HEK293T (cell line): Measurements from ENCODE around the gene MFAP3L.

Experiments
- CTCF ChIA-PET: fragments of 350-600 bp; formaldehyde crosslinking; extraction: SDS; loops from one replicate; lab custom pipeline; 2021; ENCODE audit warnings: antibody characterized with exemption, inconsistent platforms; lab: Yijun Ruan, JAX
- POLR2A ChIA-PET: fragments of 350-600 bp; formaldehyde crosslinking; extraction: SDS; loops from one replicate; lab custom pipeline; 2020; ENCODE audit warnings: antibody characterized with exemption, inconsistent platforms; lab: Yijun Ruan, JAX
- DNase-seq: peaks from one replicate; pipeline ENCODE4 v3.0.0; 2012; ENCODE audit warnings: mixed read lengths; ENCODE audit errors: extremely low spot score
- ARNT ChIP-seq: fragments of 450-650 bp; IDR thresholded peaks from 2 replicates; pipeline ENCODE4 v1.6.1; 2017; ENCODE audit warnings: mild to moderate bottlenecking
- BHLHE40 ChIP-seq: fragments of 450-650 bp; IDR thresholded peaks from 2 replicates; pipeline ENCODE4 v1.6.1; 2016; ENCODE audit warnings: mild to moderate bottlenecking, moderate library complexity, borderline replicate concordance
- CTBP1 ChIP-seq: fragments of 450-650 bp; IDR thresholded peaks from 2 replicates; pipeline ENCODE4 v1.6.1; 2016; ENCODE audit warnings: borderline replicate concordance
- ELF4 ChIP-seq: fragments of 450-650 bp; IDR thresholded peaks from 2 replicates; pipeline ENCODE4 v1.6.1; 2017; ENCODE audit warnings: antibody characterized with exemption
- FOXA1 ChIP-seq: fragments of 450-650 bp; IDR thresholded peaks from 2 replicates; pipeline ENCODE4 v1.6.1; 2016; ENCODE audit warnings: mild to moderate bottlenecking
- FOXK2 ChIP-seq: fragments of 450-650 bp; IDR thresholded peaks from 2 replicates; pipeline ENCODE4 v1.6.1; 2016; ENCODE audit warnings: mild to moderate bottlenecking
- FOXM1 ChIP-seq: fragments of 450-650 bp; IDR thresholded peaks from 2 replicates; pipeline ENCODE4 v1.6.1; 2017; ENCODE audit warnings: mild to moderate bottlenecking, borderline replicate concordance
- HDGF ChIP-seq: fragments of 450-650 bp; IDR thresholded peaks from 2 replicates; pipeline ENCODE4 v1.6.1; 2017; ENCODE audit warnings: antibody characterized with exemption, borderline replicate concordance
- L3MBTL2 ChIP-seq: fragments of 450-650 bp; conservative IDR thresholded peaks from 2 replicates; pipeline ENCODE4 v1.6.1; 2016; ENCODE audit warnings: mild to moderate bottlenecking
- LEF1 ChIP-seq: fragments of 450-650 bp; IDR thresholded peaks from 2 replicates; pipeline ENCODE4 v1.6.1; 2017; ENCODE audit warnings: mild to moderate bottlenecking, borderline replicate concordance
- NFRKB ChIP-seq: fragments of 450-650 bp; IDR thresholded peaks from 2 replicates; pipeline ENCODE4 v1.6.1; 2016; ENCODE audit warnings: mild to moderate bottlenecking, moderate library complexity
- PKNOX1 ChIP-seq: fragments of 450-650 bp; IDR thresholded peaks from 2 replicates; pipeline ENCODE4 v1.6.1; 2016
- SP1 ChIP-seq: fragments of 450-650 bp; IDR thresholded peaks from 2 replicates; pipeline ENCODE4 v1.6.1; 2017
- SUZ12 ChIP-seq: fragments of 450-650 bp; IDR thresholded peaks from 2 replicates; pipeline ENCODE4 v1.6.1; 2016; ENCODE audit warnings: mild to moderate bottlenecking
- TARDBP ChIP-seq: fragments of 450-650 bp; IDR thresholded peaks from 2 replicates; pipeline ENCODE4 v1.6.1; 2016
- ZNF384 ChIP-seq: fragments of 450-650 bp; IDR thresholded peaks from 2 replicates; pipeline ENCODE4 v1.6.1; 2016

The MFAP3L gene

GRCh38 chr4:170003071-170004070, 22.8 kb downstream of the MFAP3L start:
- POLR2A ChIA-PET: no interaction called here
- CTCF ChIA-PET: interaction anchor here (0.5 kb wide), 1 partner anchor 1222 kb away, joined by 3 read pairs; no protein-coding TSS in a partner anchor

GRCh38 chr4:170001745-170002267, 24.4 kb downstream of the MFAP3L start:
- no peak for TF ChIP-seq SUZ12
- no peak for TF ChIP-seq TARDBP
- no peak for TF ChIP-seq BHLHE40
- no peak for DNase-seq
- CTCF ChIA-PET: no interaction called here
- POLR2A ChIA-PET: no interaction called here

More at GRCh38 chr4:170003071-170004070, 22.8 kb downstream of the MFAP3L start:
- TF ChIP-seq HDGF: no peak
- TF ChIP-seq FOXK2: no peak
- TF ChIP-seq SUZ12: no peak
- DNase-seq: no peak

GRCh38 chr4:170001011-170001744, 25.0 kb downstream of the MFAP3L start:
- POLR2A ChIA-PET: no interaction called here
- DNase-seq: no peak
- no peak for TF ChIP-seq ARNT
- no peak for TF ChIP-seq ELF4
- TF ChIP-seq LEF1: no peak
- CTCF ChIA-PET: no interaction called here

- TF ChIP-seq ZNF384: no peak
- no peak for TF ChIP-seq L3MBTL2
- no peak for TF ChIP-seq ELF4
- TF ChIP-seq SUZ12: no peak
- no peak for TF ChIP-seq SP1
- TF ChIP-seq NFRKB: no peak
- no peak for TF ChIP-seq FOXK2
- no peak for TF ChIP-seq FOXM1
- TF ChIP-seq HDGF: no peak
- TF ChIP-seq BHLHE40: no peak
- TF ChIP-seq PKNOX1: no peak
- TF ChIP-seq TARDBP: no peak
- TF ChIP-seq FOXA1: no peak
- no peak for TF ChIP-seq LEF1
- TF ChIP-seq CTBP1: no peak
- ChIA-PET CTCF (no interaction called here), POLR2A (interaction anchor here (1.0 kb wide), 1 partner anchor 18 kb away, joined by 3 read pairs; no protein-coding TSS in a partner anchor)
- DNase-seq: no peak
These were observed 26.3 kb downstream of the MFAP3L start for GRCh38 chr4:169999923-170000322.

- TF ChIP-seq ELF4 (no peak), LEF1 (no peak), ZNF384 (no peak), FOXM1 (no peak), HDGF (no peak), ARNT (no peak), SP1 (no peak), L3MBTL2 (no peak), FOXK2 (no peak)
- POLR2A ChIA-PET: interaction anchor here (1.0 kb wide), 1 partner anchor 19 kb away, joined by 3 read pairs; no protein-coding TSS in a partner anchor
- DNase-seq: no peak
- CTCF ChIA-PET: no interaction called here
These were observed 27.2 kb downstream of the MFAP3L start for GRCh38 chr4:169998981-169999380.

GRCh38 chr4:169996379-169997240, 29.6 kb downstream of the MFAP3L start:
- POLR2A ChIA-PET: no interaction called here
- CTCF ChIA-PET: no interaction called here
- no peak for TF ChIP-seq L3MBTL2
- TF ChIP-seq BHLHE40: no peak
- no peak for TF ChIP-seq ARNT
- TF ChIP-seq PKNOX1: no peak
- no peak for TF ChIP-seq ZNF384
- DNase-seq: no peak
